Lower leg skin (tissue), 3 donors: ENCODE results near the gene TRIM45.

Experiments used
- CTCF ChIP-seq, 3 donors: fragments of 450-650 bp; IDR thresholded peaks; one replicate each; pipeline ENCODE4 v1.5.1; 2016; ENCODE audit warnings: antibody characterized with exemption in 3 of 3, mild to moderate bottlenecking in 3 of 3, moderate library complexity in 2 of 3
- POLR2A ChIP-seq, 2 donors: fragments of 450-650 bp; IDR thresholded peaks; one replicate each; pipeline ENCODE4 v1.6.1; 2016 to 2017; ENCODE audit warnings: antibody characterized with exemption in 2 of 2, mild to moderate bottlenecking in 1 of 2, moderate library complexity in 1 of 2

GRCh38 chr1:117167402-117167801 lies 45.9 kb upstream of the TRIM45 start:
- TF ChIP-seq CTCF (IDR thresholded peaks at IDR 0.05): no peak
- no peak for TF ChIP-seq POLR2A (IDR thresholded peaks at IDR 0.05)
